Pancreas (tissue), 10 donors: ENCODE results near the gene PLA2G6. TPM values are rescaled to one million over a fixed set of nuclear protein-coding genes. Genes with fewer than 3 reads are reported as not detected.
"Not testable (repeated sequence)": the region's sequence is repeated elsewhere in the genome, so short reads cannot be mapped to it uniquely, and the experiment has no call there.

Source experiments
- ATAC-seq, 4 donors: fragments of 200-7000 bp; cut with Tn5 transposase; one replicate each; pipeline versions ENCODE4 v1.8.0 to v1.9.1; 2020; ENCODE audit warnings: mild to moderate bottlenecking in 4 of 4, moderate library complexity in 4 of 4
- DNase-seq, 6 donors: peaks; one replicate each; pipeline ENCODE4 v3.0.0-alpha.2; 2020
- FAIRE-seq: peaks from 2 replicates; lab custom pipeline; 2012; peaks lifted over from hg19 to GRCh38; lab: Jason Lieb, UNC
- H3K27ac ChIP-seq, 4 donors: fragments of 200-600 bp; sonication (generic); 1 replicate in 3 of 4; 2 replicates in 1 of 4; pipeline versions ENCODE4 v1.5.0 to v1.8.0; 2020
- H3K27me3 ChIP-seq, 4 donors: fragments of 200-600 bp; one replicate each; pipeline ENCODE4 v1.8.0; 2021
- H3K36me3 ChIP-seq, 3 donors: fragments of 200-600 bp; sonication (generic) in 1 of 3; one replicate each; pipeline versions ENCODE4 v1.5.0 to v1.8.0; 2020 to 2021
- H3K4me1 ChIP-seq, 3 donors: fragments of 200-600 bp; one replicate each; pipeline ENCODE4 v1.8.0; 2021
- H3K4me3 ChIP-seq, 4 donors: fragments of 200-600 bp; sonication (generic) in 2 of 4; one replicate each; pipeline versions ENCODE4 v1.5.0 to v1.8.0; 2020 to 2021
- H3K9me3 ChIP-seq, 4 donors: fragments of 200-600 bp; one replicate each; pipeline ENCODE4 v1.8.0; 2021
- WGBS, 2 donors: extraction: QIAGEN DNeasy Blood & Tissue Kit; methylation state at CpG; one replicate each; pipeline ENCODE4 v1.1.7; 2013; 5-methylcytosine and 5-hydroxymethylcytosine counted together
- intact Hi-C, 3 donors: fragments of 100-400 bp; cut with DNase I; formaldehyde crosslinking; loops; one replicate each; pipeline versions ENCODE4 v1.11.1 to v1.14.2; 2022
- polyA plus RNA-seq, 2 donors: library from polyadenylated mRNA; stranded (reverse); fragments of 200-250 nt; gene quantifications; one replicate each; pipeline ENCODE4 v1.2.3, GENCODE V29; 2013
- total RNA-seq, 6 donors: library from RNA; stranded (reverse); fragmentation: NEBNext Ultra II Directional in 4 of 6; extraction: Animal tissue kit (Norgen Biotek cat#: 25700) in 4 of 6; gene quantifications; one replicate each; pipeline versions ENCODE4 v1.2.1 to v1.2.4, GENCODE V29; 2021 to 2023
- TF ChIP-seq, protein P1 (sequence below), 4 donors: fragments of 200-600 bp; sonication (generic) in 3 of 4; IDR thresholded peaks; one replicate each; pipeline versions ENCODE4 v1.5.0 to v1.8.0; 2021; ENCODE audit warnings: antibody characterized with exemption in 4 of 4
- donor health status: healthy with polysubstance abuse.
- donor health status: DM: no; HTN: no; CAD: no; lungs with moderate emphysema.
- donor health status: DM: no; HTN: no; CAD: no.
- donor health status: control.
- donor health status: control.
- donor health status: Bipolar disorder and iron deficiency.
- donor health status: DM: yes; HTN: yes; CAD: no.
- donor health status: DM: no; HTN: no; CAD: no.
- donor health status: DM: no; HTN: no; CAD: no.
- donor health status: DM: yes; HTN: yes; CAD: no.

The PLA2G6 gene
- total and polyA plus RNA-seq, 8 donors, result 8.7 to 109 (median 26.1) TPM

DNA sequence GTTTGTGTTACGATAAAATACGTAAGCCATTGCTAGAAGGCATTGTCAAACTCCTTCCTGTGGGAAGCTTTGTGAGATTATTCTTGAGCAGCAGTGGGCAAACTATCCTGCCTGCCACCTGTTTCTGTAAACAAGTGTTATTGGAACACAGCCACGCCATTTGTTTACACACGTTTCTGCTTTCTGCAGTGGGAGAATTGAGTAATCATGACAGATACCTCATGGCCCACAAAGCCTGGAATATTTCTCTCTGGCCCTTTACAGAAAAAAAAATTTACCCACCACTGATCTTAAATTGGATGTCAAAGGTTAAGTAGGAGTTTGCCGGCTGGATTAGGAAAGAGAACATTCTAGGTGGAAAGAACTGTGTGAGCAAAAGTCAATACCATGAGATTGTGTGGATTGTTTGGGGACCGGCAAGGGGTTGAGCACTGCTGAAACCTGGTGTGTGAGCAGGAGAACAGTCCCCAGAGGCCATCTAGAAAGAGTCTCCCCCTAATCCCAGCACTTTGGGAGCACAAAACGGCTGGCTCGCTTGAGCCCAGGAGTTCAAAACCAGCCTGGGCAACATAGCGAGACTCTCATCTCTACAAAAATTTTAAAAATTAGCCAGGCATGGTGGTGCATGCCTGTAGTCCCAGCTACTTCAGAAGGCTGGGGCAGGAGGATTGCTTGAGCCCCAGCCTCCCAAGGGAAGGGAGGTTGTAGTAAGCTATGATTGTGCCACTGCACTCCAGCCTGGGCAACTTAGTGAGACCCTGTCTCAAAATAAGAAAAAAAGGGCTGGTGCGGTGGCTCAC, 6.0 kb upstream of the PLA2G6 start:
- ATAC-seq, result peak; percentile 89 to 93 (median 90)
- Histone ChIP-seq H3K9me3 (no peaks in the 10 kb centered on the region), H3K4me1 (peaks cover 7 to 17% (median 13%) of the 10 kb centered on the region in 3 donors), H3K27ac (peak overlapping the region; percentile 42 to 92 (median 71)), H3K36me3 (no peaks in the 10 kb centered on the region), H3K4me3 (no peak overlapping the region), H3K27me3 (no peaks in the 10 kb centered on the region)
- no peak for FAIRE-seq
- TF ChIP-seq, protein P1, sequence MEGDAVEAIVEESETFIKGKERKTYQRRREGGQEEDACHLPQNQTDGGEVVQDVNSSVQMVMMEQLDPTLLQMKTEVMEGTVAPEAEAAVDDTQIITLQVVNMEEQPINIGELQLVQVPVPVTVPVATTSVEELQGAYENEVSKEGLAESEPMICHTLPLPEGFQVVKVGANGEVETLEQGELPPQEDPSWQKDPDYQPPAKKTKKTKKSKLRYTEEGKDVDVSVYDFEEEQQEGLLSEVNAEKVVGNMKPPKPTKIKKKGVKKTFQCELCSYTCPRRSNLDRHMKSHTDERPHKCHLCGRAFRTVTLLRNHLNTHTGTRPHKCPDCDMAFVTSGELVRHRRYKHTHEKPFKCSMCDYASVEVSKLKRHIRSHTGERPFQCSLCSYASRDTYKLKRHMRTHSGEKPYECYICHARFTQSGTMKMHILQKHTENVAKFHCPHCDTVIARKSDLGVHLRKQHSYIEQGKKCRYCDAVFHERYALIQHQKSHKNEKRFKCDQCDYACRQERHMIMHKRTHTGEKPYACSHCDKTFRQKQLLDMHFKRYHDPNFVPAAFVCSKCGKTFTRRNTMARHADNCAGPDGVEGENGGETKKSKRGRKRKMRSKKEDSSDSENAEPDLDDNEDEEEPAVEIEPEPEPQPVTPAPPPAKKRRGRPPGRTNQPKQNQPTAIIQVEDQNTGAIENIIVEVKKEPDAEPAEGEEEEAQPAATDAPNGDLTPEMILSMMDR (IDR thresholded peaks at IDR 0.05), result no peak
- intact Hi-C loops, result no loop called here
- 34% methylated on average over 10 of the region's 10 CpGs for WGBS, 2 donors
- peak in 3 of 6 donors; percentile 69 to 82 (median 74) for DNase-seq

DNA sequence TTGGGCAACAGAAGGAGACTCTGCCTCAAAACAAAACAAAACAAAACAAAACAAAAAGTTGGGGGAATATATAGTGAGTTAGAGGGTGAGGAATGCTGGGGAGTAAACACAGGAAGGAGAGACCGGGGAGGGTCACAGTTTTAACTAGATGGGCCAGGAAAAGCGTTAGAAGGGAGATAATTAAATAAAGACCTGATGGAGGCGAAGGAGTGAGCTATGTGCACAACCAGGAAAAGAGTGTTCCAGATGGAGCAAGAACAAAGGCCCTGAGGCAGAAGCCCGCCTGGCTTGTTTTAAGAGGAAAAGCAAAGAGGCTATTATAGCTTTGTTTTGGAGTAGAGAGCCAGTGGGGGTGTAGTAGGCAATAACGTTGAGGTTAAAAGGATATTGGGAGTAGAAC, 4.8 kb upstream of the PLA2G6 start:
- DNase-seq (no peak), FAIRE-seq (no peak), ATAC-seq (no peak)
- Histone ChIP-seq H3K27ac (peak overlapping the region in 2 of 4 donors; percentile 17 to 92), H3K36me3 (no peaks in the 10 kb centered on the region), H3K4me1 (peaks cover 7 to 19% (median 13%) of the 10 kb centered on the region in 3 donors), H3K27me3 (no peaks in the 10 kb centered on the region), H3K9me3 (no peaks in the 10 kb centered on the region), H3K4me3 (no peak overlapping the region)
- intact Hi-C loops, result no loop called here
- TF ChIP-seq, protein P1 (IDR thresholded peaks at IDR 0.05), result no peak
- WGBS, 2 donors, result 74 to 76% methylated on average over 5 of the region's 5 CpGs

DNA sequence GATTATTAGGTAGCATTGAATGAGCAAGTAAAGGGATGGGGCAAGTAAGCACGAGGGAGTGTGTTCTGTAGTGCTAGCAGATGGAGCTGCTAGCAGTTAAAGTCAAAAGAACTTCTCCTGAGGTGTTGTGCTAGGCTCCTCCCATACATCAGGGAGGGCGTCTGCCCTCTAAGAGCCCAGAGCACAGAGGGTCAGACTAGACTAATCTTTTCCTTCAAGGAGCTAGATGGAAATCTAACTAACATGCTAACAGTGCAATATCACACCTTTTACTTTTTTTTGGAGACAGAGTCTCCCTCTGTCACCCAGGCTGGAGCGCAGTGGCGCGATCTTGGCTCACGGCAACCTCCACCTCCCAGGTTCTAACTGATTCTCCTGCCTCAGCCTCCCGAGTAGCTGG, 3.2 kb upstream of the PLA2G6 start:
- no peak for DNase-seq
- H3K27me3 ChIP-seq, result no peaks in the 10 kb centered on the region
- TF ChIP-seq, protein P1 (IDR thresholded peaks at IDR 0.05), result no peak
- 85 to 87% methylated on average over 7 of the region's 7 CpGs for WGBS, 2 donors
- H3K9me3 ChIP-seq, result no peaks in the 10 kb centered on the region
- no peak overlapping the region for H3K4me3 ChIP-seq
- intact Hi-C loops, result no loop called here
- no peak for ATAC-seq
- H3K27ac ChIP-seq, result no peak overlapping the region
- peaks cover 7 to 31% (median 17%) of the 10 kb centered on the region in 3 donors for H3K4me1 ChIP-seq
- no peaks in the 10 kb centered on the region for H3K36me3 ChIP-seq
- FAIRE-seq, result no peak

DNA sequence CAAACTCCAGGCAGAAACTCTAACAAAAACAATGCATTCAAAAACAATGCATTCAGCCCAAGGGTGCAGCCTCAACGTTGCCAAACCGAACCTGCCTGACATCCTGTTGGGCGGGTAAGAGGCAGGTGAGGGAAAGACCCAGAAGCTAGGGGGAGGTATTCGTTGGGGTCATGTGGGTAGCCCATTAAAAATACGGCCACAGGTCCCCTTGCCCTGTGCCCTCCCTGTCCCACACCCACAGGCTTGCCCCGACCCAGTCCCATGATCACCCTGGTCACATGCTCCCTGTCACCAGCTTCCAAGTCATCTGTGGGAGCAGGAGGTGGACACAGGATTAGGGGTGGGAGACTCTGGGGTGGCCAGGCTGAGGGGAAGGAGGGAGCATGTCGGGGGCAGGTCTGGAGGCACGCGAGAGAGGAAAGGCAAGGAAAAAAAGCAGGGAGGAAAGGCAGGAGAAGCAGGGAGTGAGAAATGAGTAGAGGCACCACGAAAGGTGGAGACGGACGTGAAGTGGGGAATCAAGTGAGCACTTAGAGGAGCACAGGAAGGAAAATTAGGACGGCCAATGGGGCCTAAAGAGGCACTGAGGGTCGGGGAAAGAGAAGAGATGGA, 683 bp downstream of the PLA2G6 start:
- Histone ChIP-seq H3K9me3 (no peaks in the 10 kb centered on the region), H3K36me3 (no peaks in the 10 kb centered on the region), H3K4me3 (peak overlapping the region; percentile 16 to 67 (median 50)), H3K4me1 (peaks cover 0 to 20% (median 4%) of the 10 kb centered on the region in 3 donors), H3K27ac (peak overlapping the region; percentile 71 to 93 (median 80)), H3K27me3 (no peaks in the 10 kb centered on the region)
- 7 to 9% methylated on average over 14 of the region's 14 CpGs for WGBS, 2 donors
- no peak for FAIRE-seq
- TF ChIP-seq, protein P1 (IDR thresholded peaks at IDR 0.05), result no peak
- peak; percentile 22 to 55 (median 37) for ATAC-seq
- intact Hi-C loops, result no loop called here
- DNase-seq, result peak in 2 of 6 donors; percentile 59 to 77

DNA sequence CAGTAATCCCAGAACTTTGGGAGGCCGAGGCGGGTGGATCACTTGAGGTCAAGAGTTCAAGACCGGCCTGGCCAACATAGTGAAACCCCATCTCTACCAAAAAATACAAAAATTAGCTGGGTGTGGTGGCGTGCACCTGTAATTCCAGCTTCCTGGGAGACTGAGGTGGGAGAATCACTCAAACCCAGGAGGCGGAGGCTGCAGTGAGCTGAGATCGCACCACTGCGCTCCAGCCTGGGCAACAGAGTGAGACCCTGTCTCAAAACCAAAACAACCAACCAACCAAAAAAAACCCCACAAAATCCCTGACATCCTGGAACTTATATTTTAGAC, 3.1 kb downstream of the PLA2G6 start:
- H3K36me3 ChIP-seq, ATAC-seq, H3K9me3 ChIP-seq, intact Hi-C loops, H3K27me3 ChIP-seq, DNase-seq, H3K4me3 ChIP-seq, FAIRE-seq: not testable (repeated sequence)
- peak overlapping the region in 3 of 4 donors; percentile 49 to 76 (median 62) for H3K27ac ChIP-seq
- H3K4me1 ChIP-seq, result peaks cover 0 to 20% (median 4%) of the 10 kb centered on the region in 3 donors
- WGBS, 2 donors, result 93 to 94% methylated on average over 7 of the region's 7 CpGs
